Right ventricle myocardium inferior (tissue), 1 donor: ENCODE data around the gene TNNI3K. TPM values are rescaled to one million over a fixed set of nuclear protein-coding genes. Genes with fewer than 3 reads are reported as not detected.
A peak's percentile ranks its signal among the peaks of the same experiment; 100 is the strongest.

Source experiments
- ATAC-seq: fragments of 200-7000 bp; cut with Tn5 transposase; one replicate; pipeline ENCODE4 v1.9.1; 2020; ENCODE audit warnings: mild to moderate bottlenecking, moderate library complexity
- DNase-seq: peaks from one replicate; pipeline ENCODE4 v3.0.0; 2021; ENCODE audit errors: missing footprints
- intact Hi-C: fragments of 100-400 bp; cut with DNase I; formaldehyde crosslinking; loops from one replicate; pipeline ENCODE4 v1.11.0; 2022
- total RNA-seq: library from RNA; stranded (reverse); fragmentation: NEBNext Ultra II Directional; extraction: Animal tissue kit (Norgen Biotek cat#: 25700); gene quantifications from one replicate; pipeline ENCODE4 v1.2.1, GENCODE V29; 2021
- donor health status: DM: no; HTN: yes; CAD: no; lungs with severe emphysema.

The TNNI3K gene
- total RNA-seq, 1 donor from 2014 or later: 83.9 TPM

- intact Hi-C loops: loop anchor here (10.0 kb wide), 1 partner anchor 122 kb away; no protein-coding TSS in a partner anchor
- ATAC-seq: no peak
- no peak for DNase-seq
Measured at GRCh38 chr1:74367175-74367813, 132.1 kb downstream of the TNNI3K start.

GRCh38 chr1:74368335-74368734 is 133.1 kb downstream of the TNNI3K start:
- intact Hi-C loops: loop anchor here (10.0 kb wide), 1 partner anchor 124 kb away; no protein-coding TSS in a partner anchor
- DNase-seq: no peak
- ATAC-seq: no peak

GRCh38 chr1:74375376-74375775 is 140.2 kb downstream of the TNNI3K start:
- DNase-seq (no peak), ATAC-seq (no peak)
- intact Hi-C loops: no loop called here

- ATAC-seq: peak; percentile 55
- intact Hi-C loops: no loop called here
- no peak for DNase-seq
Measured at GRCh38 chr1:74380252-74380651, 145.1 kb downstream of the TNNI3K start.

GRCh38 chr1:74388855-74389254 is 153.7 kb downstream of the TNNI3K start:
- intact Hi-C loops: loop anchor here (5.0 kb wide), 2 partner anchors 33 to 343 kb away; partner anchors contain the start of genes CRYZ and TYW3
- DNase-seq (no peak), ATAC-seq (peak; percentile 61)

GRCh38 chr1:74392186-74392585 is 157.0 kb downstream of the TNNI3K start:
- DNase-seq (no peak), ATAC-seq (peak; percentile 32)
- intact Hi-C loops: no loop called here

- ATAC-seq: peak; percentile 69
- no peak for DNase-seq
- intact Hi-C loops: no loop called here
Measured at GRCh38 chr1:74392840-74393239, 157.7 kb downstream of the TNNI3K start.

- ATAC-seq (peak; percentile 38), DNase-seq (peak; percentile 60)
- intact Hi-C loops: loop anchor here (5.0 kb wide), 1 partner anchor 72 kb away; no protein-coding TSS in a partner anchor
Measured at GRCh38 chr1:74395571-74395970, 160.4 kb downstream of the TNNI3K start.

GRCh38 chr1:74396462-74396861 is 161.3 kb downstream of the TNNI3K start:
- intact Hi-C loops: loop anchor here (5.0 kb wide), 1 partner anchor 71 kb away; no protein-coding TSS in a partner anchor
- DNase-seq (no peak), ATAC-seq (peak; percentile 19)

- intact Hi-C loops: loop anchor here (5.0 kb wide), 1 partner anchor 70 kb away; no protein-coding TSS in a partner anchor
- DNase-seq (no peak), ATAC-seq (peak; percentile 58)
Measured at GRCh38 chr1:74396933-74397332, 161.7 kb downstream of the TNNI3K start.

- DNase-seq (no peak), ATAC-seq (no peak)
- intact Hi-C loops: loop anchor here (5.0 kb wide), 1 partner anchor 68 kb away; no protein-coding TSS in a partner anchor
Measured at GRCh38 chr1:74399249-74399648, 164.1 kb downstream of the TNNI3K start.

- ATAC-seq (no peak), DNase-seq (no peak)
- intact Hi-C loops: no loop called here
Measured at GRCh38 chr1:74402873-74403272, 167.7 kb downstream of the TNNI3K start.

- DNase-seq: no peak
- intact Hi-C loops: no loop called here
- no peak for ATAC-seq
Measured at GRCh38 chr1:74403606-74404005, 168.4 kb downstream of the TNNI3K start.

- no peak for DNase-seq
- intact Hi-C loops: no loop called here
- ATAC-seq: no peak
Measured at GRCh38 chr1:74406759-74407158, 171.6 kb downstream of the TNNI3K start.

- DNase-seq: no peak
- intact Hi-C loops: no loop called here
- no peak for ATAC-seq
Measured at GRCh38 chr1:74407902-74408301, 172.7 kb downstream of the TNNI3K start.

- DNase-seq (no peak), ATAC-seq (no peak)
- intact Hi-C loops: no loop called here
Measured at GRCh38 chr1:74412244-74412643, 177.1 kb downstream of the TNNI3K start.

GRCh38 chr1:74415935-74416334 is 180.7 kb downstream of the TNNI3K start:
- DNase-seq (no peak), ATAC-seq (peak; percentile 58)
- intact Hi-C loops: no loop called here

GRCh38 chr1:74419611-74420010 is 184.4 kb downstream of the TNNI3K start:
- DNase-seq (no peak), ATAC-seq (no peak)
- intact Hi-C loops: loop anchor here (5.0 kb wide), 3 partner anchors 32 to 182 kb away; partner anchors contain the start of gene TNNI3K

GRCh38 chr1:74420467-74420866 is 185.3 kb downstream of the TNNI3K start:
- no peak for ATAC-seq
- DNase-seq: no peak
- intact Hi-C loops: loop anchor here (5.0 kb wide), 3 partner anchors 33 to 183 kb away; partner anchors contain the start of gene TNNI3K
